Kidney (tissue), 14 donors: ENCODE data around the gene SLC5A5. TPM values are rescaled to one million over a fixed set of nuclear protein-coding genes. Genes with fewer than 3 reads are reported as not detected.

Source experiments
- DNase-seq, 5 donors: peaks; one replicate each; pipeline ENCODE4 v3.0.0-alpha.2; 2013 to 2020
- FAIRE-seq: peaks from 2 replicates; lab custom pipeline; 2012; peaks lifted over from hg19 to GRCh38; lab: Jason Lieb, UNC
- H3K27ac ChIP-seq, 2 donors: one replicate each; pipeline ENCODE4 v1.7.0; 2013; ENCODE audit warnings: low read depth in 2 of 2, low read length in 2 of 2, inconsistent platforms in 1 of 2
- H3K27me3 ChIP-seq: one replicate; pipeline ENCODE4 v1.7.1; 2013; ENCODE audit warnings: low read length, inconsistent platforms; ENCODE audit not compliant: control insufficient read depth, insufficient read depth
- H3K36me3 ChIP-seq, 3 donors: one replicate each; pipeline versions ENCODE4 v1.7.0 to v1.7.1; 2013; ENCODE audit warnings: low read length in 3 of 3, control low read depth in 1 of 3, inconsistent platforms in 1 of 3; ENCODE audit not compliant: insufficient read depth in 3 of 3, control insufficient read depth in 2 of 3
- H3K4me1 ChIP-seq, 3 donors: one replicate each; pipeline versions ENCODE4 v1.7.0 to v1.7.1; 2013; ENCODE audit warnings: low read length in 3 of 3, inconsistent platforms in 1 of 3, low read depth in 1 of 3; ENCODE audit not compliant: control insufficient read depth in 2 of 3, insufficient read depth in 2 of 3
- H3K4me3 ChIP-seq, 3 donors: one replicate each; pipeline versions ENCODE4 v1.7.0 to v1.8.1; 2013; ENCODE audit warnings: low read length in 3 of 3, control low read depth in 1 of 3, inconsistent platforms in 1 of 3
- H3K9ac ChIP-seq, 3 donors: one replicate each; pipeline versions ENCODE4 v1.7.0 to v1.7.1; 2013; ENCODE audit warnings: low read length in 3 of 3, control low read depth in 1 of 3, inconsistent platforms in 1 of 3
- H3K9me3 ChIP-seq, 3 donors: one replicate each; pipeline versions ENCODE4 v1.7.0 to v1.7.1; 2013; ENCODE audit warnings: low read length in 3 of 3, control low read depth in 1 of 3, inconsistent platforms in 1 of 3; ENCODE audit not compliant: control insufficient read depth in 2 of 3, insufficient read depth in 1 of 3
- CTCF ChIP-seq: IDR thresholded peaks from 3 replicates; pipeline ENCODE4 v1.5.1; 2012; ENCODE audit warnings: mild to moderate bottlenecking, moderate library complexity, borderline replicate concordance; ENCODE audit not compliant: insufficient read depth; ENCODE audit errors: extremely low read depth
- intact Hi-C: fragments of 100-400 bp; cut with DNase I; formaldehyde crosslinking; loops from one replicate; pipeline ENCODE4 v1.11.1; 2022
- polyA plus RNA-seq: library from polyadenylated mRNA; stranded (reverse); fragments of 350-450 nt; fragmentation: Illumina TruSeq; extraction: RNeasy Lipid Tissue Mini Kit (QIAGEN cat#74804); gene quantifications from one replicate; pipeline ENCODE4 v1.2.3, GENCODE V29; 2014; ENCODE audit warnings: low read depth, low replicate concordance; ENCODE audit not compliant: insufficient read depth
- total RNA-seq: library from RNA; stranded (reverse); fragmentation: NEBNext Ultra II Directional; extraction: Animal tissue kit (Norgen Biotek cat#: 25700); gene quantifications from one replicate; pipeline ENCODE4 v1.2.1, GENCODE V29; 2021
- donor health status: control.
- donor health status: control.
- donor health status: control.
- donor health status: control.
- donor health status: control.
- donor health status: DM: yes; HTN: yes; CAD: no.
- donor health status: Normal renal cell carcinoma (clear cell type).

SLC5A5 gene
- total and polyA plus RNA-seq, 2 donors from 2014 or later: 0.16 TPM; not detected in 1

- DNase-seq (peak; percentile 77 to 86 (median 85)), FAIRE-seq (no peak)
- Histone ChIP-seq H3K4me3 (no peak overlapping the region), H3K27ac (no peak overlapping the region), H3K9me3 (no peaks in the 10 kb centered on the region), H3K9ac (no peak overlapping the region), H3K27me3 (no peaks in the 10 kb centered on the region), H3K4me1 (peaks cover 0 to 5% (median 0%) of the 10 kb centered on the region in 3 donors), H3K36me3 (peaks cover 0 to 3% (median 0%) of the 10 kb centered on the region in 3 donors)
- intact Hi-C loops: no loop called here
- TF ChIP-seq CTCF: peak; percentile 86
Measured at GRCh38 chr19:17938092-17938845, 66.5 kb downstream of the SLC5A5 start.

- no peak for FAIRE-seq
Measured at GRCh38 chr19:17942181-17942580, 70.4 kb downstream of the SLC5A5 start.

GRCh38 chr19:17942582-17943273 lies 71.0 kb downstream of the SLC5A5 start:
- no peak for FAIRE-seq
- intact Hi-C loops: loop anchor here (5.0 kb wide), 1 partner anchor 50 kb away; no protein-coding TSS in a partner anchor
- Histone ChIP-seq H3K4me3 (no peak overlapping the region), H3K9ac (no peak overlapping the region), H3K27me3 (no peaks in the 10 kb centered on the region), H3K27ac (no peak overlapping the region), H3K36me3 (no peaks in the 10 kb centered on the region), H3K9me3 (no peaks in the 10 kb centered on the region), H3K4me1 (peaks cover 0 to 6% (median 5%) of the 10 kb centered on the region in 3 donors)
- no peak for TF ChIP-seq CTCF
- DNase-seq: peak; percentile 69 to 87 (median 73)

More at GRCh38 chr19:17942181-17942580, 70.4 kb downstream of the SLC5A5 start:
- Histone ChIP-seq H3K9ac (no peak overlapping the region), H3K4me3 (no peak overlapping the region), H3K9me3 (no peaks in the 10 kb centered on the region), H3K27me3 (no peaks in the 10 kb centered on the region), H3K27ac (no peak overlapping the region), H3K36me3 (peaks cover 0 to 3% (median 0%) of the 10 kb centered on the region in 3 donors), H3K4me1 (peaks cover 0 to 3% (median 2%) of the 10 kb centered on the region in 3 donors)
- TF ChIP-seq CTCF: no peak
- intact Hi-C loops: loop anchor here (5.0 kb wide), 1 partner anchor 50 kb away; no protein-coding TSS in a partner anchor
- DNase-seq: peak in 1 of 5 donors; percentile 74
